Measurements from ENCODE around the gene HTT-AS.

- TF ChIP-seq CTCF (conservative IDR thresholded peaks at IDR 0.05; ENCODE audit: low read depth, low read length) = no peak
- no peak for TF ChIP-seq EZH2 (IDR thresholded peaks at IDR 0.05; ENCODE audit: borderline replicate concordance, low read depth, low read length, poor library complexity, severe bottlenecking)
Observed at GRCh38 chr4:3030566-3031356, 43.6 kb downstream of the HTT-AS start.
